Type B pancreatic cell (in vitro differentiated cells): ENCODE data around the gene KNDC1. TPM values are rescaled to one million over a fixed set of nuclear protein-coding genes. Genes with fewer than 3 reads are reported as not detected.
A peak's percentile ranks its signal among the peaks of the same experiment; 100 is the strongest.

ENCODE experiments used
- DNase-seq: peaks from one replicate; pipeline ENCODE4 v3.0.0; 2021; ENCODE audit warnings: mixed read lengths; ENCODE audit not compliant: unreplicated experiment; ENCODE audit errors: extremely low spot score
- H3K27ac Mint-ChIP-seq: 2 replicates; pipeline ENCODE4 v1.8.0; 2021; ENCODE audit warnings: mild to moderate bottlenecking, mixed read lengths
- H3K27me3 Mint-ChIP-seq: 2 replicates; pipeline ENCODE4 v1.8.0; 2021; ENCODE audit warnings: mixed read lengths
- H3K36me3 Mint-ChIP-seq: 2 replicates; pipeline ENCODE4 v1.8.0; 2021; ENCODE audit warnings: mixed read lengths
- H3K4me1 Mint-ChIP-seq: one replicate; pipeline ENCODE4 v1.8.0; 2021; ENCODE audit warnings: mixed read lengths; ENCODE audit not compliant: unreplicated experiment
- H3K4me3 Mint-ChIP-seq: 2 replicates; pipeline ENCODE4 v1.8.0; 2021; ENCODE audit warnings: mild to moderate bottlenecking, mixed read lengths
- H3K9me3 Mint-ChIP-seq: 2 replicates; pipeline ENCODE4 v1.8.0; 2021; ENCODE audit warnings: mixed read lengths
- CTCF ChIP-seq: fragments of 200-600 bp; sonication (generic); conservative IDR thresholded peaks from 2 replicates; pipeline ENCODE4 v1.5.0; 2021; ENCODE audit warnings: antibody characterized with exemption, mild to moderate bottlenecking
- total RNA-seq: library from RNA; stranded (reverse); gene quantifications from 2 replicates; pipeline ENCODE4 v1.2.1, GENCODE V29; 2021; ENCODE audit warnings: low replicate concordance

KNDC1 gene
- total RNA-seq, 1 donor from 2014 or later: 6.4 TPM

- no peak overlapping the region for H3K27ac Mint-ChIP-seq
- H3K4me3 Mint-ChIP-seq: no peak overlapping the region
- no peak for TF ChIP-seq CTCF
- no peaks in the 10 kb centered on the region for H3K36me3 Mint-ChIP-seq
- H3K9me3 Mint-ChIP-seq: no peaks in the 10 kb centered on the region
- peaks cover 18% of the 10 kb centered on the region for H3K27me3 Mint-ChIP-seq
- no peaks in the 10 kb centered on the region for H3K4me1 Mint-ChIP-seq
- DNase-seq: peak; percentile 68
Observed at GRCh38 chr10:133128126-133129070, 31.6 kb upstream of the KNDC1 start.

GRCh38 chr10:133129071-133129858 is 30.8 kb upstream of the KNDC1 start:
- no peaks in the 10 kb centered on the region for H3K4me1 Mint-ChIP-seq
- no peaks in the 10 kb centered on the region for H3K36me3 Mint-ChIP-seq
- H3K27me3 Mint-ChIP-seq: peaks cover 20% of the 10 kb centered on the region
- H3K27ac Mint-ChIP-seq: no peak overlapping the region
- H3K9me3 Mint-ChIP-seq: no peaks in the 10 kb centered on the region
- no peak for TF ChIP-seq CTCF
- no peak overlapping the region for H3K4me3 Mint-ChIP-seq
- DNase-seq: no peak

GRCh38 chr10:133129859-133130495 is 30.0 kb upstream of the KNDC1 start:
- H3K36me3 Mint-ChIP-seq: no peaks in the 10 kb centered on the region
- no peaks in the 10 kb centered on the region for H3K9me3 Mint-ChIP-seq
- no peak for TF ChIP-seq CTCF
- peaks cover 18% of the 10 kb centered on the region for H3K27me3 Mint-ChIP-seq
- DNase-seq: no peak
- no peak overlapping the region for H3K4me3 Mint-ChIP-seq
- no peak overlapping the region for H3K27ac Mint-ChIP-seq
- H3K4me1 Mint-ChIP-seq: no peaks in the 10 kb centered on the region

- H3K9me3 Mint-ChIP-seq: no peaks in the 10 kb centered on the region
- H3K4me1 Mint-ChIP-seq: no peaks in the 10 kb centered on the region
- H3K27me3 Mint-ChIP-seq: peaks cover 15% of the 10 kb centered on the region
- H3K27ac Mint-ChIP-seq: no peak overlapping the region
- DNase-seq: no peak
- H3K4me3 Mint-ChIP-seq: no peak overlapping the region
- TF ChIP-seq CTCF: no peak
- H3K36me3 Mint-ChIP-seq: no peaks in the 10 kb centered on the region
Observed at GRCh38 chr10:133130602-133131001, 29.4 kb upstream of the KNDC1 start.

- Mint-ChIP-seq H3K27me3 (peaks cover 11% of the 10 kb centered on the region), H3K4me1 (no peaks in the 10 kb centered on the region), H3K36me3 (no peaks in the 10 kb centered on the region), H3K27ac (no peak overlapping the region), H3K9me3 (no peaks in the 10 kb centered on the region), H3K4me3 (no peak overlapping the region)
- TF ChIP-seq CTCF: no peak
- DNase-seq: no peak
Observed at GRCh38 chr10:133131053-133131452, 29.0 kb upstream of the KNDC1 start.
